ENCODE results near the gene RAB20. TPM values are rescaled to one million over a fixed set of nuclear protein-coding genes. Genes with fewer than 3 reads are reported as not detected.

Gene RAB20
- total and polyA plus RNA-seq, 2 of the 8 experiments (the other 6 are each of a cell fraction or from before 2014, with no cell fraction given): 14.8 to 27.9 TPM

- TF ChIP-seq CTCF (IDR thresholded peaks at IDR 0.05; ENCODE audit: control extremely low read depth in 1 of 3, insufficient read depth in 1 of 3, low read depth in 1 of 3, low read length in 3 of 3): no peak
- TF ChIP-seq TAF1 (IDR thresholded peaks at IDR 0.05; ENCODE audit: low read depth, low read length): no peak
- no peak for TF ChIP-seq GTF2F1 (IDR thresholded peaks at IDR 0.05; ENCODE audit: borderline replicate concordance, low read depth, low read length)
These were observed 49.6 kb upstream of the RAB20 start (continued) for GRCh38 chr13:110610955-110611595.
